ENCODE data around the gene ZDHHC22.
"Not testable (repeated sequence)": the region's sequence is repeated elsewhere in the genome, so short reads cannot be mapped to it uniquely, and the experiment has no call there.

Gene ZDHHC22, protein sequence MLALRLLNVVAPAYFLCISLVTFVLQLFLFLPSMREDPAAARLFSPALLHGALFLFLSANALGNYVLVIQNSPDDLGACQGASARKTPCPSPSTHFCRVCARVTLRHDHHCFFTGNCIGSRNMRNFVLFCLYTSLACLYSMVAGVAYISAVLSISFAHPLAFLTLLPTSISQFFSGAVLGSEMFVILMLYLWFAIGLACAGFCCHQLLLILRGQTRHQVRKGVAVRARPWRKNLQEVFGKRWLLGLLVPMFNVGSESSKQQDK

DNA sequence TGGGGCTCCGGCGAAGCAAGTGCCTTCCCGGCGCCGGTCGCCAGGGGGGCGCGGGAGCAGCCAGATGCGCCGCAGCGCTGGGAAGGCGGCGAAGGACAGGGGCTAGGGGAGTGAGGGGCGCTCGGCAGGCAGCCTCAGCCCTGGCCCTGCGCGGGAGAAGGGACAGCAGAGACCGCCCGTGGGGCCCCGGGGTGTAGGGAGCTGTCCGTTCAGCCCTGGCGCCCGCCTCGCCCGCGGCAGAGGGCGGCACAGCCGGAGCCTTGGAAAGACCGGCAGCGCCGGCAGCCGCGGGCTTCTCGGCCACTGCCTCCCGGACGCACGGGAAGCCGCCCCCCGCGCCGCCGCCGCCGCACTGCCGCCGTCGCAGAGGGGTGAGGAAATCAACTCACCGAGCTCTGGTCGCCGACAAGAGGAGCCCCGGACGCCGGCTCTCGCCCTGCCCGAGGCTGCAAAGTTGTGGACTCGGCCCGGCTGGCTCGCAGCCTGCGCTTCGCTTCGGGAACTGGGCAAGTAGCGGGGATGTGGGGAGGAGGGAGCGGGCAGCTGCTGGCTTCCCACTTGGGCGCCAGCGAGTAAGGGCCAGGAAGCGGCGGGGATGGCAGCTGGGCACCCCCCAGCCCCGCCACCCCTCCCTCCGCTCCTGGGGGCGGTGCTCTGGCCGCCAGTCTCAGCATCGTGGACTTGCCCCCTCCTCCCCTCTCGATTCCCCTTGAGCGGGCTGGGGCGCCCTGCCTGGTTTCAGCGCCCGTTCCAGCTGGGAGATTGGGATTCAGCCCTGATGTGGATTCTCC lies at the start of gene ZDHHC22:
Gene ZDHHC22, minus strand, starts transcription at position 578 of the 791 bp plus-strand sequence. CDS start 2,053 bp downstream, outside the sequence.
- DNase-seq (ENCODE audit: low spot score) = peak; percentile 79

DNA sequence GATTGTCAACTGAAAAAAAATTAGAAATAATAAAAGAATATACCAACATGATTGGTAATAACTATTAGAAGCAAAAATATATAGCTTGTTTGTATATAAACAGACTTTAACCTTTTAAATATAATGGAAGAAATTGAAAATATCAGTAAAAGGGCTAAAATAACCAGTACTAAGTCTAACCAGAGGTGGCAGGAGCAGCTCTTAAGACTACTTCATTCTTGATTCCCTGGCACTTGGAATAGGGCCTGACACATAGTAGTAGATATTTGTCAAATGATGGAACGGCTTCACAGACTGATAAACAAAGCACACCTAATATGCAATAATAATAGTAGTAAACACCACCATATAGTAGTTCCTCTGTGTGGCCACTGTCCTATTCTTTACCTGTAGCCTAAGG lies 49.4 kb upstream of the ZDHHC22 start:
- no peak for DNase-seq (ENCODE audit: low spot score)

DNA sequence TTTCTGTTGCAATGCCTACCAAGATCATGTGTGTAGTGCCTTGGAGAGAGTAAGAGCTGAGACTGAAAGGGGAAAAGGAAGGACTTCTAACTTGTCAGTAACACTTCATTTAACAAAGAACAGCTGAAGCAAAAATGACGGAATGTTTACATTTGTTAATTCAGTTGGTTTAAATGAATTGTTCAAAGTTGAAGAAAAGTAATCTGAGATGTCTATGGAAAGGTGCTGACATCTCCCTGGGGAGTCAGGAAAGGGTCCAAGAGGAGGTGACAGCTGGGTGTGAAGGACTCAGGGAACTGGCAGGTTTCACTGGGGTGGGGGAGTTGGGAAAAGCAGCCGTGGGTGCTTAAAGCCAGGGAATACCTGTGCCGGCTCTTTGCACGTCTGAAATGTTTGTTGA lies 47.9 kb upstream of the ZDHHC22 start:
- no peak for DNase-seq (ENCODE audit: low spot score)

DNA sequence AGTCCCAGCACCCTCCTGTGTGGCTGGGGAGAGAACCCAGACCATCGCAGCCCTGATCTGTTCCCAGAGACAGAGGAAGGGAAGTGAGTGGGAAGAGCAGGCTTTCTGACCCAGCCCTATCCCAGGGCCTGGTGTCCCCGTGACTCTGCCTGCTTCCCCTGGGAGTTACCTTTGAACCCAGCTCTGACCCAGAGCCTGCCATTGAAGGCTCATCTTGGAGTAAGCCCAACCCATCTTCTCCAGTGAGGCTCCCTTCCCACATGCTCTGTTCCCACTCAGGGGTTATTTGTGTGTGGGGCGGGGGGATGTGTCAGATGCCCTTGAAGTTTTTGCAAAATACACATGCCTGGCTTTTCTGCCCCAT lies 46.0 kb upstream of the ZDHHC22 start:
- no peak for DNase-seq (ENCODE audit: low spot score)

DNA sequence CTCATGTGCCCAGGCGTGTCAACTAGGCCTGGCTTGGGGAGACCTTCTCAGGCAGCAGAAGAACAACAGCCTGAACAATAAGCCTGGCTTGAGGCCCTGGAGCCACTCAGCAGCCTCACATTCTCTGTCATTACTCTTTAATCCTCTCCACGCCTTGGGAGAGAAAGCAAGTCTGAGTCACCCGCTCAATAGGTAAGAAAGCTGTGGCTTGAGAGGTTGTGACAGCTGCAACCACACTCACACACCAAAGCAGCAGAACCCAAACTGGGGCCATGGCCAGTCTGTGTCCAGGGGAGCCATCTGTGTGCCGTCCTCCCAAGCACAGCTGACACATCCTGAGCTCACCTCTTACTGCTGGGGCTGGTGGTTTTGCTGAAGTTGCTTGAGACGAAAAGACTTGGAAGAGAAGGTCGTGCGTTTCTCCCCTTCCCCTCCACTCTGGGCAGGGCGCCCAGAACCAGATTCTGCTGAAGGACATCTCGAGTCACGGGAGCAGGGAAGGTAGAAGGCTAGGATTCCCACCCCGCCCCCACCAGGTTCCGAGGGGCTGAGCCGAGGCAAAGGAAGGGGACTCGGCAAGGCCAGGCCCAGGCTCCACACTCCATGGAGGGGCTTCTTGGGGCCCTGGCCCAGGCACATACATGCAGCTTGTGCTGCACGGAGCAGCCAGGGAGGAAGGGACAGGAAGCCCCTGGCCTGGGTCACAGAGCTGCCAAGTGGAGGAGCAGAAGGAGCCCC lies 45.5 kb upstream of the ZDHHC22 start:
- no peak for DNase-seq (ENCODE audit: low spot score)

DNA sequence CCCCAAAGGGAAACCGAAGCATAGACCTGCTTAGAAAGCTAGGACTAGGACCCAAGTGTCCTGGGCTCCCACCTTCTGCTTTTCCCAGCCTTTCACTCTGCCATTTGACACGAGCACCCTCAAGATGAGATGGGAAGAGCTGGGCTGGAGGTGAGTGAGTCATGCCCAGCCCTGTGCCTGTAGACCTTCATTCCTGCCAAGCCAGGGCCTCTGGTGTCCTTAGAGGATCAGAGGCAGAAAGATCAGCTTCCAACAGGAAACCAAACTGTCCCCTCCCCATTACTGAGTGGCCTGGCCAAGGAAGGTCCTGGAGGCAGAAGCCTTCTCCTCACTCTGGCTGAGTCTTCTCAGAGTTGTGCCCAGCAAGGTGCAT lies 43.5 kb upstream of the ZDHHC22 start:
- DNase-seq (ENCODE audit: low spot score) = no peak

DNA sequence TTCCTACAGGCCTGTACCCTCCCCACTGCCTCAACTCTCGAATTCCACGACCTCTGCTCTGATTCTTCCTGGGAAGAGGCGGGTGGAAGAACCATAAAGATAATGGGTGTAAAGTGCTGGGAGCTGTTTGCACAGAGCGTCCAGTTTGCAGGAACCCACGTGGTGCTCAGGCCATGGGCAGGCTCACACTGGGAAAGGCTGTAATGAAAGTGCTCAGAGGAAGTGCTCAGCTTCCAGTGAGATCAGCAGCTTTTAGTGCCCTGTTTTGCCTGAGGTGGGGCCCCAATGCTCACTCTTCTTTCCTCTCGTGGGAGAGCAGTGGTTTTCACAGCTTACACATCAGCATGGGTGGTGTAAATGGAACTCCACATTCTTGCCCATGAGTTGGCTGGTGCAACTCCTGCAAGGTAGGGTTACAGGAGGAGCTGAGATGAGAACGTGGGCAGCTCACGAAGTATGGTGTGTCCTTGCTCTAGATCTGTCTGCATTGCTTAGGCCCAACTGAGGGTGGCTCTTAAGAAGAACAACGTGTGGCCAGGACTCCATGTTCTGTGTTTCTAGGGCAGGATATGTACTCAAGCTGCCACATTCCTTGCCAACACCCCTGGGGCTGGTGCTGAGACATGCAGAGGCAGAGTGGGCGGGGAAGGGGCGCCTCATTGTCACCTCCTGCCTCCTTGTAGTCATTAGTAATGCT lies 43.0 kb upstream of the ZDHHC22 start:
- DNase-seq (ENCODE audit: low spot score) = peak; percentile 34

DNA sequence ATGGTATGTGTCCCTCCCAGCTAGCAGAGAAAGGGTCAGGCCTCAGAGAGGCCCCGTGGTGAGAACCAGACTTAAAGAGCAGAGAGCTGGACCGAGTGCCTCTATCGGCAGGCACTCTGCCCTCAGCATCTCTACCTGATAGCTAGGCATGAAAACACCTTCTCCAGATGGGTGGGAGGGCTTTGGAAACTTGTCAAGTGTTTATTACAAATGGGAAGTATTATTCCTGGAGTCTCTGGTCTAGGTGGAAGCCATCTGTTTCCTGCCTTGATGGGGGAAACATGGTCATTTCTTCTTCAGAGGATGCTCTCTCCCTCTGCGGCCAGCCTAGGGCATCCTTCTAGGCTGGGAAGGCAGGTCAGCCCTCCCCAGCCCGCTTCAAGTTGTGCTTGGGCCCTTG lies 42.3 kb upstream of the ZDHHC22 start:
- no peak for DNase-seq (ENCODE audit: low spot score)

DNA sequence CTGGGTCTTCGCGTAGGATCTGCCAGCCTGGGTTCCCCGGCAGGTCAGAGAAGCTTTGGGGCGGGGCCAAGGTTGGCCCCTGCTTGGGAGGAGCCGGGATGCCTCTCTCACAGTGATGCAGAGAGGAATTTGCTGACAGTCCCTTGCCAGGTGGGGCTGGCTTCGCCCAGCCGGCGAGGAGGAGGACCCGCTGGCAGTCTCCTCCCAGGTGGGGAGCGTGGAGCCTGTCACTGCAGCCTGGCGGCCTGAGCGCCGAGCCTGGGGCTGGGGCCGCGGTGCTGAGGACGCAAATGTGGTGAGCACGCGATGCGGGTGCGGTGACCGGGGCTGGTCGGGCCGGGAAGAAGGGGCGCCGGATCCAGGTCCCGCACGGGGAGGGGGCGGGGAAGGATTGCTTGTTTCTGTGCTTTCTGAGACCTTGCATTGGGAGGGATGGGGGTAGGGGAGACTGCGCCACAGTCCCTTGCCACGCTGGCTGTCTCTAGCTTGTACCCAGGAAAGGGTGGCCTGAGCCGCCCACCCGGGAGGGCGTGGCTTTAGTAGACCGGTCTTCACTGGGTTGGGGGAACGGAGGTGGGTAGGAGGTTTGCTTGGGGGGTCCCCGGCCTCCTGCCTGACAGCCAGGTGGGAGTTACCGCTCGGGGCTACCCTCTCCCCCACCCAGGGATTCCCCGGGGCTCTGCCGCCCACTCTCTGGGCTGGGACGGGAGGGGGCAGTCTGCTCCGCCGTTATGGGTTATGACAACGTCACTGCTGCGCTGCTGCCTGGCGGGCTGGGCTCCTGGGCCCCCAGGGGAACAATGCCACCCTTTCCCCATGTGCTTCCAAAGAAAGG lies 40.2 kb upstream of the ZDHHC22 start, which contains the start of gene TMEM63C:
Gene TMEM63C, plus strand, starts transcription at position 196 of the 835 bp plus-strand sequence. CDS start 37,016 bp downstream, outside the sequence.
- peak; percentile 48 for DNase-seq (ENCODE audit: low spot score)

DNA sequence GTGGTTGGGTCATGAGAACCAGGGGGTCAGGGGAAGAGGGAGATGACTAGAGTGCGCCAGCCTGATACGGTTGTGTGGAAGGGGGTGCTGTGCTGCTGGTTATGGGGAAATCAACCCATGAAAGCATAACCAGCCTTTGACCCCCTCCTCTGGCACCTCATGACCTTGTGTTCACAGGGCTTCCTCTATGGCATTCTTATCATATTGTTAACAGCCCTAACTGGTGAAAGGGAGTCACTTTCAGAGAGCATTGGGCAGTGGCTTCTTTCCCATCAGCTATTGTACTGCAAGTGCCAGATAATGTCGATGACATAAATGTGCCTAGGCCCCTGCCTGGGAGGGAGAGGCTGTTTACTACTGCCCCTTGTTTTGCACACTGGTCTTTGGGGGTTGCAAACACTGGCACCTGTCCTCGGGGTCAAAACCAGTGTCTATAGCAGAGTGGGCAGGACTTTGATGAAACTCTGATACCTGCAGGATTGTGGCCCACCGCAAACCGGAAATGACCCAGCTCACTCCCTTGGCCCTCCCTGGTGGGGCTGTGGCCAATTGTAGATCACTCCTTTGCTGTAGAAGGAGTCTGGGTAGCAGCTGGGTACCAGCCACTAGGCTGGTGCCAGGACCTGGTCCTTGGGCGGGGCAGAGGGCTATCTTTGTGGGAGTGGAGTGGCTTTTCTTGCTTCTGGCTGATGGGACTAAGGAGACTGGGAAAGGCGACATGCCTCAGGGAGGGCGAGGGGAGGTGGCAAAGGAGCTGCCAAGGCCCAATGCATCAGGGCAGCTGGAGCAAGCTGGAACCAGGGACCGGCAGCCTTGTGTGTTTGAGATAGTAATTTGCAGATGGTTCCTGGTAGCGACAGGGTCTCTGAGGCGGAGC lies 39.4 kb upstream of the ZDHHC22 start:
- no peak for DNase-seq (ENCODE audit: low spot score)

DNA sequence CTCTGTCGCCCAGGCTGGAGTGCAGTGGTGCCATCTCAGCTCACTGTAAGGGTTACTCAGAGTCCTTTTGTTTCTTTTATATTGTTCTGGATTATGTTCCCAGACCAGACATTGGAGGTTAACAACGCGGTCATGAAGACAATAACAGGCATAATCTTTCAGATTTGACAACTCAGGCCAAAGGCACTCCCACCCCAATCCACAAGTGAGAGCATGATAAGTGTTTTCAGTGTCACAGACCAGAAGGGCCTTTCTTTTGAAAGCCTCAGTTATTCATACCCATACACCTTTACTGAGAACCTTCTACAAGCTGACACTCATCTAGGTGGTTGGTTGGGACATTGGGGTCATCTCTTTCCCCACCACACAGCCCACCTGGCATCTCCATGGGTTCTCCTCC lies 37.1 kb upstream of the ZDHHC22 start:
- DNase-seq (ENCODE audit: low spot score) = no peak

DNA sequence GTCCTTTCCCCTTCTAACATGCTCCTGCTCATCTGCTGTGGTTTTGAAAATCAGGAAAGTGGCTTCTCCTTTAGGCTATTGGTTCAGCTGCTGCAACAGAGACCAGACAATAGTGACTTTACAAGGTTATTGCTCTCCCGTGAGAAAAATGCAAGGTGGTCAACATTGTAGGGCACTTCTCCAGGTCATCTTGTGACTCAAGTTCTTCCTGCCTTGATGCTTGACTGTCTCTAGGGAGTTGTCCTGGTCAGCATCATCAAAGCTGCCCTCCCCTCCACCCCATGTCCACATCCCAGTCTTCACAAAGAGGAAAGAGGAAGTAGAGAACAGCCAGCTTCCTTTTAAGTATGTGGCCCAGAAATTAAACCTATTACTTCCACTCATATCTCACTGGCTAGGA lies 36.1 kb upstream of the ZDHHC22 start:
- DNase-seq (ENCODE audit: low spot score) = no peak

DNA sequence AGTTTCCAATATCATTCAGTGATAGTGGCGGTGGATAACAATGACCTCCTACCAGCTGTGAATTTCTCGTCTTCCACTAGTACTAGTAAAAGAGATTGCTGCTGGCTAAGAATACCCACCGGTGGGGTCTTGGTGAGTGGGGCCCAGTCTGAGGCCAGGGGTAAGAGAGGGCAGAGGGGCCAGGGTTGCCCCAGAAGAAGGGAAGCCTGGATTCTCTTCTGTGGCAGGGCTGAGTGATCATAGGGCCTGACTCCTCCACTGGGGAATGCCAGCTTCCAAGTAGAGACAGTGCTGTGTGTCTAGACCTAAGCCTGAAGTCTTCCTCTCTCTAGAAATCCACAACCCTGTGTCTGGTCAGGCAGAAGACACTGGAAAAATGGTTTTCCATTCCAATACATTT lies 34.3 kb upstream of the ZDHHC22 start:
- no peak for DNase-seq (ENCODE audit: low spot score)

DNA sequence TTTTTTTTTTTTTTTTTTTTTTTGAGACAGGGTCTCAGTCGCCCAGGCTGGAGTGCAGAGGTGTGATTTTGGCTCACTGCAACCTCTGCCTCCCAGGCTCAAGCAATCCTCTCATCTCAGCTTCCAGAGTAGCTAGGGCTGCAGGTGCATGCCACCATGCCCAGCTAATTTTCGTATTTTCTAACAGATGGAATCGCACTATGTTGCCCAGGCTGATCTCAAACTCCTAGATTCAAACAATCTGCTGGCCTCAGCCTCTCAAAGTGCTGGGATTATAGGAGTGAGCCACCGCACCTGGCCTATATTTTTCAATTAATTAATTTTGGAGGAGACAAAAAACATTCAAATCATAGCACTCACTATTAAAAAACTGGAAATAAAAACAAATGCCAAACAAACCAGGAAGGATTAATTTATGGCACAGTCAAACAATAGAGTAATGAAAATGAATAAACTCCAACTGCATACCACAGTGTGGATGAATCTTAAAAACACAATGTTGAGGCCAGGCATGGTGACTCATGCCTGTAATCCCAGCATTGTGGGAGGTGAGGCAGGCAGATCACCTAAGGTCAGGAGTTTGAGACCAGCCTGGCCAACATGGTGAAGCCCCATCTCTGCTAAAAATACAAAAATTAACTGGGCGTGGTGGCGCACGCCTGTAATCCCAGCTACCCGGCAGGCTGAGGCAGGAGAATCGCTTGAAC lies 32.5 kb upstream of the ZDHHC22 start:
- not testable (repeated sequence) for DNase-seq (ENCODE audit: low spot score)

DNA sequence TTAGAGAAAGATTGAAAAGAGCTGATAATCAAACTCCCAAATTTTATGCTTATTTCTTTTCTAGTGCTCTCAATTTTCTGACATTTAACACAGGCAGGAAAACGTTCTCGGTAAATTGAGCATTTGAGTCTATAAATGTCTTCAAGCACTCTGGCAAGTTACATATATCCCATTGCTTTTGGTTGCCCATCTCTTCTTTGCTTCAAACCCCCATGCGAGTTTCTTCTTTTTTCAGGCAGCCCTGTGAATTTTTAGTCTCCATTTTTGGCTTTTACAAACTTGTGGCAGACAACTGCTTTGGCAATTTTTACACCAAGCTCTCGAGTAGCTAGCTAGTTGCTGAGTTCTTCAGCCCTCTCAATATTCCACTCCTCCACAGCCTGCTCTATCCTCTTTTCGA lies 31.3 kb upstream of the ZDHHC22 start:
- no peak for DNase-seq (ENCODE audit: low spot score)

DNA sequence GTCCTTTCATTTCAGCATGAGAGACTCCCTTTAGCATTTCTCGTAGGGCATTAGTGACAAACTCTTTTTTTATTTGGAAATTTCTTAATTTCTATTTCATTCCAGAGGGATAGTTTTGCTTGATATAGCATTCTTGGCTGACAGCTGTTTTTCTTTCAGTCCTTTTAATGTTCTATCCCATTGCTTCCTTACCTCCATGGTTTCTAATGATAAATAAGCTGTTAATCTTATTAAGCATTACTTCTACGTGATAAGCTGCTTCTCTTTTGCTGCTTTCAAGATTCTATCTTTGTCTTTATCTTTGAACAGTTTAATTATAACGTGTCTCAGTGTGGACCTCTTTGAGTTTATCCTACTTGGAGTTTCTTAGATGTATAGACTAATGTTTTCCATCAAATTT lies 28.5 kb upstream of the ZDHHC22 start:
- no peak for DNase-seq (ENCODE audit: low spot score)

DNA sequence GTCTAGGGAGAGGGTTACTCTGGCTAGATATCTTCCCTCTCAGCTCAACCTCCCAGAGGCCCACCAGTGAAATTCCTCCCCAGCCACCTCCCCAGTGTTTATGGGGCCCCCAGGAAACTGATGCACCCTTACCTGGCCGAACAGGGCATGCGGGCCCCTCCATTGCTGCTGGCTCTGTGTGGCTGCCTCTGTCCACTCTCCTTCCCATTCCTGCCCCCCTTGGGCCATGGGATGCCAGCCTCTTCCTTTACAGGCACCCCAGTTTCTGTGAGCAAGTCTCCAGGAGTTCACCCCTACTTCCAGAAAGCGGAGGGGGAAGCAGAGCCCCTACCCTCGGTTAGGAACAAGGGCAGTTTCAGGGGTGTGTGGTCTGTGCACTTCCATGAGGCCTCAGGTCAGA lies 19.4 kb upstream of the ZDHHC22 start:
- no peak for DNase-seq (ENCODE audit: low spot score)

DNA sequence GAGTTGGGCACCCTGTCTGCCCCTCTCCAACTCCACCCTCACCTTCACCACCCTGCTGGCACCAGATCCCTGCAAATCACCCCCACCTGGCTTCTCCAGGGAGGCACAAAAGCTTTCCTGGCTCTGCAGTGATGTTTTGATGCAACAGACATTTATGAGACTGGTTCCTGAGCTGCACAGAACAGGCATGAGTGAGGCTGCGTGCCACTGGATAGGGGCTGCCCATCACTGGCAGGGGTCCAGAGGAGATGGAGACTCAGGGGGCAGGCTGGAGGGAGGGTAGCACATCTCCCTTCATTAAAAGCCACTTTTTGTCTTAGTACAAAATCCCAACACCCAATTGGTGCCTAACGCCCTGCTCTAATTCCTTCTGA lies 17.3 kb upstream of the ZDHHC22 start:
- no peak for DNase-seq (ENCODE audit: low spot score)

DNA sequence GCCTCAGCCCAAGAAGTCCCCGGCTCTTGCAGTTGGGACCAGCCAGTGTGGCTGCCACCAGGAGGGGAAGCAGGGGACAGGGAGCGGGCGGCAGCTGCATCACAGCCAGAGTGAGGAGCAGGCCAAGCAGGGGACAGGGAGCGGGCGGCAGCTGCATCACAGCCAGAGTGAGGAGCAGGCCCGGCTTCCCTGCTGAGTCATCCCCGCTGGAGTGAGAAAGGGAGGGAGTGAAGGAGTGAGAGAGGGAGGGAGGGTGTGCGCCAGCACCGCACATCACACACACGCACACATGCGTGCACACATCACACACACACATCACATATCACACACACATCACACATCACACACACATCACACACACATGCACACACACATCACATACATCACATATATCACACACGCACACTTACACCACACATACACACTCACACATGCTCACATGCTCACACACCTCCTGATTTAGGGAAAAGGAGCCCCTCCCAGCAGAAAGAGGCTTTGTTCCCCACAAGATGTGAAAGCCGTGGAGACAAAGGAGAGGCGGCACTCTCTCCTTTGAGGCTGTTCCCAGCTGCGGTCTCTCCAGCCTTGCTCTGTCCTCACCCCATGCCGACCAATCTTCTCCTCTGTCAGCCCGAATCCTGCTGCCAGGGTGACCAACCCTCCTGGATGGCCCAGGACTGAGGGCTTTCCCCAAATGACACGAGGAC lies 16.7 kb upstream of the ZDHHC22 start:
- no peak for DNase-seq (ENCODE audit: low spot score)

Data from HuH-7 (cell line).